ENCODE results near the gene MRPS14.
A peak's percentile ranks its signal among the peaks of the same experiment; 100 is the strongest.

MRPS14 gene

DNA sequence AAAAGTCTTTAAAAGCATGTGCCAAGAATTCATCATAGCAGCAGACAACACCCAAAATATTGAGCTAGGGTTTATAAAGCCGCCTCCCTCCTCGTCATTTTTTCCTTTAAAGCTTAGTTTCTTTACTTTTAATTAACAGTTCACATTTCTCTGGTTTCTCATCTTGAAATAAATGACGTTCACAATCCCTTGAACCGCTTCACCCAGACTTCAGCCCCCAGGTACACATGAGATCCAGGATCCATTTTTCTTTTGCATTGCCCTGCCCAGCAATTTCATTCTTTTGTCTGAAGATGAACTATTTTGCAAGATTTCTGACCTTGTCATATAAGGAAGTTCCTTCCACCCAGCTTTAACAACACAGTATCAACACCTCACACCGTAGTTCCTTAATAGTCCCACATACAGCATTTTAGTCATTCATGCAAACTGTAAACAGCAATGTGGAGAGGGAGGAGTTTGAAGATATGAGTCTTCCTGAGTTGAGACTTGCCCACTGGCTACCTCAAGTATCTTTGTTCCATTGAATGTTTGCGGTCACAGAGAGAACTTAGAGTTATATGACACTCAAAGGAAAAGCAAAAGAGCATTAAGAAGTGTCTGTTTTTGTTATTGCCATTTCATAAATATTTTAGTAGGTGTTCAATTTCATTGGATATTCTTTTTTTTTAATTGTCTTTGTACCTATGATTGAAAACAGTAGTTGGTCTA lies 58.8 kb downstream of the MRPS14 start:
- TF ChIP-seq, protein P1, sequence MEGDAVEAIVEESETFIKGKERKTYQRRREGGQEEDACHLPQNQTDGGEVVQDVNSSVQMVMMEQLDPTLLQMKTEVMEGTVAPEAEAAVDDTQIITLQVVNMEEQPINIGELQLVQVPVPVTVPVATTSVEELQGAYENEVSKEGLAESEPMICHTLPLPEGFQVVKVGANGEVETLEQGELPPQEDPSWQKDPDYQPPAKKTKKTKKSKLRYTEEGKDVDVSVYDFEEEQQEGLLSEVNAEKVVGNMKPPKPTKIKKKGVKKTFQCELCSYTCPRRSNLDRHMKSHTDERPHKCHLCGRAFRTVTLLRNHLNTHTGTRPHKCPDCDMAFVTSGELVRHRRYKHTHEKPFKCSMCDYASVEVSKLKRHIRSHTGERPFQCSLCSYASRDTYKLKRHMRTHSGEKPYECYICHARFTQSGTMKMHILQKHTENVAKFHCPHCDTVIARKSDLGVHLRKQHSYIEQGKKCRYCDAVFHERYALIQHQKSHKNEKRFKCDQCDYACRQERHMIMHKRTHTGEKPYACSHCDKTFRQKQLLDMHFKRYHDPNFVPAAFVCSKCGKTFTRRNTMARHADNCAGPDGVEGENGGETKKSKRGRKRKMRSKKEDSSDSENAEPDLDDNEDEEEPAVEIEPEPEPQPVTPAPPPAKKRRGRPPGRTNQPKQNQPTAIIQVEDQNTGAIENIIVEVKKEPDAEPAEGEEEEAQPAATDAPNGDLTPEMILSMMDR (conservative IDR thresholded peaks at IDR 0.05; ENCODE audit: low read length) = no peak
- no peak overlapping the region for H3K4me3 ChIP-seq (ENCODE audit: low read length)
- DNase-seq (ENCODE audit: low read depth) = peak; percentile 29

DNA sequence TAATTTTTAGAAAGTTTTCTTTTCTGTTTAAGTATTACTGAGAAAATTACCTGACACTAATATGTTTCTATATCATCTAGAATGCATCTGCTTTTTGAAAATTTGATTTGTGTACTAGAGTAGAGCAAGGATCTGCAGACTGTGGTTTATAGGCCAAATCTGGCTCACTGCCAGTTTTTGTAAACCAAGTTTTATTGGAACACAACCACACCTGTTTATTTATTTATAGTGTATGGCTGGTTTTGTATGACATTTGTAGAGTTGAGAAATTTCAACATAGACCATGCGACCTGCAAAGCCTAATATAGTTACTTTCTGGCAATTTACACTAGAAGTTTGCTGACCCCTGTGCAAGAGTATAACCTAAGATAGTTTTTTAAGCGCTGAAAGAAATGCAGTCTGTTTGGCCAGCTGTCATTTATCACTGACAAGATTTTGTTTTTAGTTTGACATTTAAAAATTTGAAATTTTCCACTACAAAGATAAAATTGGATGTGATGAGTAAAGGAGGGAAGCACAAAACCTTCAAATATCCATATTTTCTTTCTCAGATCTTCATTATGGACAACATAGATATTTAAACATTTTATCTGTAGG lies 59.6 kb downstream of the MRPS14 start:
- DNase-seq (ENCODE audit: low read depth) = no peak
- no peak overlapping the region for H3K4me3 ChIP-seq (ENCODE audit: low read length)
- TF ChIP-seq, protein P1 (conservative IDR thresholded peaks at IDR 0.05; ENCODE audit: low read length) = no peak
